Spleen (tissue), 7 donors: ENCODE data around the gene NECAB3.

Source experiments
- POLR2A ChIP-seq, 3 donors: fragments of 450-650 bp; IDR thresholded peaks; one replicate each; pipeline ENCODE4 v1.5.1; 2017; ENCODE audit warnings: antibody characterized with exemption in 3 of 3, mild to moderate bottlenecking in 1 of 3
- POLR2AphosphoS5 ChIP-seq, 3 donors: sonication (generic); formaldehyde crosslinking; IDR thresholded peaks; one replicate each; pipeline ENCODE4 v1.5.1; 2017; ENCODE audit warnings: antibody characterized with exemption in 3 of 3
- TF ChIP-seq, protein P1 (sequence below), 11 experiments: fragments of 200-600 bp in 7 of 11; fragments of 450-650 bp in 4 of 11; sonication (generic) in 4 of 11; IDR thresholded peaks in 8 of 11; conservative IDR thresholded peaks in 3 of 11; 1 replicate in 7 of 11; 2 replicates in 4 of 11; pipeline versions ENCODE4 v1.4.0 to v1.8.0; 2016 to 2021; ENCODE audit warnings: antibody characterized with exemption in 11 of 11, inconsistent platforms in 4 of 11, mild to moderate bottlenecking in 1 of 11
- donor health status: DM: no; HTN: no; CAD: no; lungs with moderate emphysema.
- donor health status: DM: no; HTN: no; CAD: no.
- donor health status: DM: no; HTN: no; CAD: no.

DNA sequence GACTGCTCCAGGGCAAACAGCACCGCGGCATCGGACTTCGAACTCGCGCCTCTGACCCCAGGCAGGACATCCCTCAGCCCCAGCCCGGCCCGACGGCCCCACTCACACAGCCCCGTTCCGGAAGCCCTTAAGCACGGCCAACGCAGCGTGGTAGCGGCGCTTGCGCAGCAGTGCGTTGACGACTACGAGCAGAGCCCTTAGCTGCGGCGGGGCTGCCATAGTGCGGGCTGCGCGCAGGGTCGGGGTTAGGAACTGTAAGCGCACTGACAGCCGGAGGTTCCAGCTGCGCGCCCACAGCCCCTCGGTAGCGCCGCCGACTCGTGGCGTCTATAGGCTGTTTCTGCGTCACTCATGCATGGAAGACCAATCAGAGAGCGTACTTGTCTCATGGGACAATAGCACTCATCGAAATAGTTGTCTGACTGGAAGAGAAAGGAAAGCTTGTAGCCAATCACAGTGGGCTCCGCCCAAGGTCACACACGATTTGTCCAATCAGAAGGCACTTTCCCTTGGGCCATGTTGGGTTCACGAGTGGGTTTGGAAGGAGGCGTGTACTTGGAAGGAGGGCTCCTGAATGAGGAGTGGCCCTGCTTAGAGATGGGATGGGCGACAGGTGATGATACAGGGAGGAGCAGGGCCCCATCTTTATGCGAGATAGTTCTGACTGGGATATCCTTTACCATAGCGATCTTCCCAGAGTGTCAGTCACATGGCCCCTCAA, 45.9 kb upstream of the NECAB3 start, which contains the start of gene PXMP4:
- TF ChIP-seq, protein P1, sequence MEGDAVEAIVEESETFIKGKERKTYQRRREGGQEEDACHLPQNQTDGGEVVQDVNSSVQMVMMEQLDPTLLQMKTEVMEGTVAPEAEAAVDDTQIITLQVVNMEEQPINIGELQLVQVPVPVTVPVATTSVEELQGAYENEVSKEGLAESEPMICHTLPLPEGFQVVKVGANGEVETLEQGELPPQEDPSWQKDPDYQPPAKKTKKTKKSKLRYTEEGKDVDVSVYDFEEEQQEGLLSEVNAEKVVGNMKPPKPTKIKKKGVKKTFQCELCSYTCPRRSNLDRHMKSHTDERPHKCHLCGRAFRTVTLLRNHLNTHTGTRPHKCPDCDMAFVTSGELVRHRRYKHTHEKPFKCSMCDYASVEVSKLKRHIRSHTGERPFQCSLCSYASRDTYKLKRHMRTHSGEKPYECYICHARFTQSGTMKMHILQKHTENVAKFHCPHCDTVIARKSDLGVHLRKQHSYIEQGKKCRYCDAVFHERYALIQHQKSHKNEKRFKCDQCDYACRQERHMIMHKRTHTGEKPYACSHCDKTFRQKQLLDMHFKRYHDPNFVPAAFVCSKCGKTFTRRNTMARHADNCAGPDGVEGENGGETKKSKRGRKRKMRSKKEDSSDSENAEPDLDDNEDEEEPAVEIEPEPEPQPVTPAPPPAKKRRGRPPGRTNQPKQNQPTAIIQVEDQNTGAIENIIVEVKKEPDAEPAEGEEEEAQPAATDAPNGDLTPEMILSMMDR (IDR thresholded peaks at IDR 0.05 in 8 of 11, conservative IDR thresholded peaks at IDR 0.05 in 3 of 11) = peak in 2 of 11 experiments; percentile 5 to 33
- TF ChIP-seq POLR2A (IDR thresholded peaks at IDR 0.05) = peak in 1 of 3 donors; percentile 15
- TF ChIP-seq POLR2AphosphoS5 (IDR thresholded peaks at IDR 0.05) = peak; percentile 83 to 92 (median 90)
